Activated CD8-positive, alpha-beta T cell treated with anti-CD3 and anti-CD28 coated beads for 36 hours (primary cell): ENCODE data around the gene LEMD1. TPM values are rescaled to one million over a fixed set of nuclear protein-coding genes. Genes with fewer than 3 reads are reported as not detected.

Experiments
- ATAC-seq: fragments of 200-7000 bp; cut with Tn5 transposase; one replicate; pipeline ENCODE4 v1.10.0; 2021; ENCODE audit warnings: mild to moderate bottlenecking, moderate library complexity
- CTCF ChIA-PET: fragments of 350-600 bp; sonication (Branson Sonifier 250); formaldehyde crosslinking; loops from one replicate; lab custom pipeline; 2021; ENCODE audit warnings: antibody characterized with exemption; lab: Charles Lee
- POLR2A ChIA-PET: fragments of 350-600 bp; sonication (Branson Sonifier 250); formaldehyde crosslinking; loops from one replicate; lab custom pipeline; 2021; ENCODE audit warnings: antibody characterized with exemption; lab: Charles Lee
- DNase-seq: peaks from one replicate; pipeline ENCODE4 v3.0.0-alpha.2; 2020
- H3K27ac Mint-ChIP-seq: one replicate; pipeline ENCODE4 v1.8.0; 2021; ENCODE audit warnings: mild to moderate bottlenecking, mixed read lengths
- H3K27me3 Mint-ChIP-seq: one replicate; pipeline ENCODE4 v1.8.0; 2021; ENCODE audit warnings: mixed read lengths
- H3K36me3 Mint-ChIP-seq: one replicate; pipeline ENCODE4 v1.8.0; 2021; ENCODE audit warnings: low read depth, mixed read lengths
- H3K4me1 Mint-ChIP-seq: one replicate; pipeline ENCODE4 v1.8.0; 2021; ENCODE audit warnings: low read depth, mixed read lengths
- H3K4me3 Mint-ChIP-seq: one replicate; pipeline ENCODE4 v1.8.0; 2021; ENCODE audit warnings: mild to moderate bottlenecking, moderate library complexity, mixed read lengths
- H3K9me3 Mint-ChIP-seq: one replicate; pipeline ENCODE4 v1.8.0; 2021; ENCODE audit warnings: mixed read lengths
- intact Hi-C: fragments of 100-400 bp; cut with micrococcal nuclease; formaldehyde crosslinking; loops from one replicate; pipeline ENCODE4 v1.10.0; 2022
- total RNA-seq, 2 experiments: library from RNA; stranded (reverse); gene quantifications; one replicate each; pipeline ENCODE4 v1.2.3, GENCODE V29; 2021
- TF ChIP-seq, protein P1 (sequence below): fragments of 200-600 bp; IDR thresholded peaks from one replicate; pipeline ENCODE4 v1.8.0; 2022; ENCODE audit warnings: antibody characterized with exemption, mild to moderate bottlenecking

The LEMD1 gene
- total RNA-seq, 2 experiments from 2014 or later = 0.58 to 0.81 TPM

DNA sequence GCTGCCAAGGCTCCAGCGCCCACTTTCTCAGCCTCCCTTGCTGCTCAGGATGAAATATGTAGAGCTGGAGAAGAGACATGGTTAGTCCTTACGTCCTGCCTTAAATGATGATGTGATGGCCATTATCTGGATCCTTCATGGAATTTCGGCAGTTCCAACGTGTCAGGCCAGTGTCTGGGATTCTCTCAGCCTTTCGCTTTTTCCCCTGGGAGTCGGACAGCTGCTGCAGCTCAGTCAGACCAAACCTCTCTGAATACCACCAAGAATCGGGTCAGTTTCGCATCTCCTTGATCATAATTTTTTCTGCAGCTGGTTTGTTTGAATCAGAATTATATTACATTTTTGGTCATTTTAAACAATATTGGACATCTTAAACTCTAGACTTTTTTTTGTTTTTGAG lies 42.8 kb downstream of the LEMD1 start:
- no peaks in the 10 kb centered on the region for H3K36me3 Mint-ChIP-seq
- no peak overlapping the region for H3K4me3 Mint-ChIP-seq
- POLR2A ChIA-PET = no interaction called here
- H3K9me3 Mint-ChIP-seq = no peaks in the 10 kb centered on the region
- TF ChIP-seq, protein P1, sequence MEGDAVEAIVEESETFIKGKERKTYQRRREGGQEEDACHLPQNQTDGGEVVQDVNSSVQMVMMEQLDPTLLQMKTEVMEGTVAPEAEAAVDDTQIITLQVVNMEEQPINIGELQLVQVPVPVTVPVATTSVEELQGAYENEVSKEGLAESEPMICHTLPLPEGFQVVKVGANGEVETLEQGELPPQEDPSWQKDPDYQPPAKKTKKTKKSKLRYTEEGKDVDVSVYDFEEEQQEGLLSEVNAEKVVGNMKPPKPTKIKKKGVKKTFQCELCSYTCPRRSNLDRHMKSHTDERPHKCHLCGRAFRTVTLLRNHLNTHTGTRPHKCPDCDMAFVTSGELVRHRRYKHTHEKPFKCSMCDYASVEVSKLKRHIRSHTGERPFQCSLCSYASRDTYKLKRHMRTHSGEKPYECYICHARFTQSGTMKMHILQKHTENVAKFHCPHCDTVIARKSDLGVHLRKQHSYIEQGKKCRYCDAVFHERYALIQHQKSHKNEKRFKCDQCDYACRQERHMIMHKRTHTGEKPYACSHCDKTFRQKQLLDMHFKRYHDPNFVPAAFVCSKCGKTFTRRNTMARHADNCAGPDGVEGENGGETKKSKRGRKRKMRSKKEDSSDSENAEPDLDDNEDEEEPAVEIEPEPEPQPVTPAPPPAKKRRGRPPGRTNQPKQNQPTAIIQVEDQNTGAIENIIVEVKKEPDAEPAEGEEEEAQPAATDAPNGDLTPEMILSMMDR = no peak
- H3K27ac Mint-ChIP-seq = no peak overlapping the region
- intact Hi-C loops = no loop called here
- DNase-seq = no peak
- no peak for ATAC-seq
- peaks cover 14% of the 10 kb centered on the region for H3K27me3 Mint-ChIP-seq
- CTCF ChIA-PET = interaction anchor here (1.7 kb wide), 1 partner anchor 25 kb away, joined by 4 read pairs; no protein-coding TSS in a partner anchor
- peaks cover 8% of the 10 kb centered on the region for H3K4me1 Mint-ChIP-seq

DNA sequence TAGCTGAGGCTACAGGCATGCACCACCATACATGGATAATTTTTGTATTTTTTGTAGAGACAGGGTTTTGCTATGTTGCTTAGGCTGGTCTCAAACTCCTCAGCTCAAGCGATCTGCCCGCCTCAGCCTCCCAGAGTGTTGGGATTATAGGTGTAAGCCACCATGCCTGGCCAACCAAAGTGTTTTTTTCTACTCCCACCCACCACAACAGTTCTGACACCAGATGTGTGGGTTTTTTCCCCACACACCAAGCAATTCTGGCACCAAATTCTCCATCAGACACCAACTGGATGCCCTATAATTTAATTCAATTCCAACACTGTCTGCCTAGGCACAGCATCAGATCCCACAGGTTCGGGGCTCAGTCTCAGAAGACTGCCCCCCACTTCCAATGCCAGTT lies 44.5 kb downstream of the LEMD1 start:
- Mint-ChIP-seq H3K4me1 (peaks cover 11% of the 10 kb centered on the region), H3K27ac (no peak overlapping the region), H3K4me3 (no peak overlapping the region), H3K9me3 (no peaks in the 10 kb centered on the region), H3K36me3 (no peaks in the 10 kb centered on the region), H3K27me3 (peaks cover 17% of the 10 kb centered on the region)
- ATAC-seq (no peak), DNase-seq (no peak)
- ChIA-PET CTCF (interaction anchor here (1.3 kb wide), 1 partner anchor 41 kb away, joined by 3 read pairs; no protein-coding TSS in a partner anchor), POLR2A (no interaction called here)
- TF ChIP-seq, protein P1 = no peak
- intact Hi-C loops = no loop called here

DNA sequence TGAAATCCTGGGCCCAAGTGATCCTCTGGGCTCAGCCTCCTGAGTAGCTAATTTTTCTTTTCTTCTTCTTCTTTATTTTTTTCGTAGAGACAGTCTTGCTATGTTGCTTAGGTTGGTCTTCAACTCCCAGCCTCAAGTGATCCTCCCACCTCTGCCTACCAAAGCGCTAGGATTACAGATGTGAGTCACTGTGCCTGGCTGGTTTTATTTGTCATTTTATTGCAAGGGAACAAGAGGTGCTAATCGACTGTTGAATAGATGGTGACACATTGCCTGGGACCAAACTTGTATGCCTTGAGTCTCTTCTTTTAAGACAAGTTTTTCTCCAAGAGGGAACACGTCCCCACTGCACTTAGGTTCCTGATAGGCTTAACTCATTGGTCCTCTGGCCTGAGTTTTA lies 45.1 kb downstream of the LEMD1 start:
- TF ChIP-seq, protein P1 = no peak
- intact Hi-C loops = no loop called here
- Mint-ChIP-seq H3K9me3 (no peaks in the 10 kb centered on the region), H3K4me1 (peaks cover 11% of the 10 kb centered on the region), H3K27me3 (peaks cover 18% of the 10 kb centered on the region), H3K27ac (no peak overlapping the region), H3K4me3 (no peak overlapping the region), H3K36me3 (no peaks in the 10 kb centered on the region)
- no peak for DNase-seq
- ATAC-seq = no peak
- ChIA-PET POLR2A (no interaction called here), CTCF (interaction anchor here (1.3 kb wide), 1 partner anchor 41 kb away, joined by 3 read pairs; no protein-coding TSS in a partner anchor)

DNA sequence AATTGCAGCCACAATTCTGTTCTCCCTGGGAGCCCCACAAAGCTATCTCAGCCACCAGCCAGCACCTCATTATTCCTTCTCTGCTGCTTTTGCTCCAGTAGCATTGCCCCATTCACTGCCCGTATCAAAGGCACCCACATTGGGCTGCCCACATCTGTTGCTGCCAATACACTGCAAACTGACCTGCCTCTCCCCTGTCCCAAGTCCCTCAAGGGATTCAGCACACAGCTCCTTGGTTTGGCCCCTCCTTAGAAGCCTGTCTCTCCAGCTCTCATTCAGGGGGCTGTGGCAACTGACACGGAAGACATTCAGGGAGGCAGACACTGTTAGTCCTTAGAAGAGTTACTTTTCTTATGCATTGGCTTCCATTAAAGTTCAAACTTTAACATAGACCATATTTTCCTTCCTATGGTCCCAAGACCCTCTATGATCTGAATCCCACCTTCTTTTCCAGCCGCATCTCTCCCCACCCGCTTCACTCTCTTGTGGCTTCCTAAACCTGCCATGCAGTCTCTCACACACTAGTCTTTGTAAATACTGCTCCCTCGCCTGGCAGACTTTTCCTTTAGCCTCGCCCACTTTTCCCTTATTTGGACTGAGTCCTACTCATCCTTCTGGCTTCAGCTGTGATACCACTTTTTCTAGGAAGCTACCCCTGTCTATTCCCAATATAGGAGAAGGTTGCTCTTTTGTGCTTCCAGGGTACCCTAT lies 45.9 kb downstream of the LEMD1 start:
- no peaks in the 10 kb centered on the region for H3K36me3 Mint-ChIP-seq
- intact Hi-C loops = no loop called here
- ATAC-seq = no peak
- peaks cover 11% of the 10 kb centered on the region for H3K4me1 Mint-ChIP-seq
- H3K4me3 Mint-ChIP-seq = no peak overlapping the region
- CTCF ChIA-PET = interaction anchor here (1.3 kb wide), 1 partner anchor 40 kb away, joined by 3 read pairs; no protein-coding TSS in a partner anchor
- H3K27ac Mint-ChIP-seq = no peak overlapping the region
- POLR2A ChIA-PET = no interaction called here
- H3K9me3 Mint-ChIP-seq = no peaks in the 10 kb centered on the region
- TF ChIP-seq, protein P1 = no peak
- peaks cover 18% of the 10 kb centered on the region for H3K27me3 Mint-ChIP-seq
- no peak for DNase-seq
